ENCODE data around the gene MRPL23.

MRPL23 gene
- 13.3 to 13.7 reads per million in 2 donors for total RNA-seq

GRCh38 chr11:1946812-1947484 lies at the start of gene MRPL23:
MRPL23 (plus strand) TSS chr11:1947332; CDS start chr11:1947363, 31 bp downstream.
- no peak for DNase-seq

GRCh38 chr11:1899090-1899489 lies 48.0 kb upstream of the MRPL23 start:
- DNase-seq, result no peak

- no peak for DNase-seq
These were observed 47.4 kb upstream of the MRPL23 start for GRCh38 chr11:1899686-1900085.

DNA sequence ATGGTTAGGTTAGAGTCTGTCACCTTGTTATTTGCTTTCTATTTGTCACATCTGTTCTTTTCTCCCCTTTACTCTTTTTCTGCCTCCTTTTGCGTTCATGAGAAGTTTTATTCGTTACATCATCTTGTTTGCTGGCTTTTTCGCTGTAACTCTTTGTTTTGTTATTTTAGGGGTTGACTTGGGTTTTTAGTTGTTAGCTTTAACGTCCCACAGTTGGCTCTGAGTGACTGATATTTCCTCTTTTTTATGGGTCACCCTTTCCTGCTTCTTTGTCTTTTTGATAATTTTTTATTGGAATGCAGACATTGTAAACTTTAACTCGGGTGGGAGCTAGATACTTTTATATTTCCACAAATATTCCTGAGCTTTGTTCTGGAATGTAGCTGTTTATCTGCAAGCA lies 41.0 kb upstream of the MRPL23 start:
- DNase-seq, result no peak

DNA sequence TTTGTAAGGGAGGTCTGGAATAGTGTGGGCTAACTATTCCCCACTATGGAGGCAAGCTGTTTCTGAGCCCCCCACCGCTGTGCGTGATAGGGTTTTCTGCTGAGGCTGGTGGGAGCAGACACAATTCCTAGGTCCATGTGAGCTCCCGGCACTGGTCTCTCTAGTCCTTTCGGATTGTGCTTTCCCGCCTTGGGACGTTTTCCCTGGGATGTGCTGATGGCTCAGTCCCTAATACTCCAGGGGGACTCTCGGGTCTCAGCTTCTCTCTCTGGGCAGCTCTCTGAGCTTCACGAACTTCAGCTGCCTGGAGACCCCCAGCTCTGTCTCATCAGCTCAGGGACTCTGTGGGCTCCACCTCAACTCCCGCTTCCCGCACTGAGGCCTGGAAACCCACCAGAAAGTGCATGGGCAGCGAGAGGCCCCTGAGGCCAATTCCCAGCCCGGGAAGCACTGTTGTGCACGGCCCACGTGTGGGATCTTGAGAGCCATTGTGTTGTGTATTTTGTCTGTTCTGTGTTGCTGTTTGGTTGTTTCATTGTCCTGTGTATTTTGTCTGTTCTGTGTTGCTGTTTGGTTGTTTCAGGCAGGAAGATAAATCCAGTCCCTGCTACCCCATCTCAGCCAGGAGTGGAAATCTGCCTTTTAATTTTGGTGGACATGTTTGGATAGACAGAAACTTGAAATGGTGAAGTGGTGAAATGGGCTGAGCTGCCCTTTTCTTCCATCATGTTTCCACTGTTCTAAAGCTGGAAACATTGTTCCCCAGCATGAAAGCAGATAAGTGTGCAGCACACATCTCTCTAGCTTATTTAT lies 40.3 kb upstream of the MRPL23 start:
- no peak for DNase-seq

DNA sequence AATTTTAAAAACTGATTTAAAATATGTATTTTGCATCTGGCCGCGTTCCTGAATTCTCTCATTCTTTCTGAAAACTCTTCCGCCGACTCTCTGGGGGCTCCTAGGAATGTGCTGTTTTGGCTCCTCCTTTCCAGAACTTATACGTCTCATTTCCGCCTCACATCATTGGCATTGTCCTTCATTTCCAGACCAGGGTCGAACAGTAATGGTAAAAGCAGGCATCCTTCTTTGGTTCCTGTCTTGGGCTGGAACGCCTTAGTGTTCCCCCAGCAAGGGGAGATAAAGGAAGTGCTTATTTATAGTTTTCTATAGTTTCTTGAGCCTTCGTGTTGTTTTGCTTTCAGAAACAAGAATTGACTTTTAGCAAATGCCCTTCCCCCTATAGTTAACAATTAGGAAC lies 38.5 kb upstream of the MRPL23 start:
- DNase-seq, result no peak

GRCh38 chr11:1909524-1909923 lies 37.6 kb upstream of the MRPL23 start:
- no peak for DNase-seq

- no peak for DNase-seq
These were observed 34.7 kb upstream of the MRPL23 start for GRCh38 chr11:1912289-1912878.

DNA sequence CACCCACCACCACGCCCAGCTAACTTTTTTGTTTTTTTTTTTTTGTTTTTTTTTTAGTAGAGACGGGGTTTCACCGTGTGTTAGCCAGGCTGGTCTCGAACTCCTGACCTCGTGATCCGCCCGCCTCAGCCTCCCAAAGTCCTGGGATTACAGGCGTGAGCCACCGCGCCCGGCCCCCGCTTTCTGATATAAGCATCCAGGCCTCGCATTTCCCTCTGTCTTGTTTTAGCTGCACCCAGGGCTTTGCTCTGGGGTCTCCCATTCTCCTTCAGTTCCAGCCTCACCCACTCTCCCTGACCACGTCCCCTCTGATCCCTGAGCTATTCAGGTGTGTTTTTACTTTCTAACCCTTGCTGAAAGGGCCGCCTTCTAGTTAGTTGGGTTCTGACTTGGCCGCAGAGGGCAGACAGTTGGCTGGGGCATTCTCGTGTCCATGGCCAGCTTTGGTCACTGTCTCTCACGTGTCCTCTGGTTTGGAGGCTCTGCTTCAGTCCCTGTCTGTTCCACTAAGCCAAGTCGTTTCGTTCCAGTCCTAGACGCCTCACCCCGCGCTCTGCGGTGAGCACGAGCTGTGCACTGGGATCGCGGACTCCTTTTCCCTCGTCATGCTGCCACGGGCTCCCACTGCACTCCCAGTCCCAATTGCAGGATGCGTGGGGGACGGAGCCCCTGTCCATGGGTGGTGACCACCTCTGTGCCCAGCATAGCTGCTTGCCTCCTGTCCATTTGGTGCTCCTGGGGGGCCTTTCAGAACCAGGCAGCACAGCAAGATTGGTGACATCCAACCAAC lies 33.7 kb upstream of the MRPL23 start:
- no peak for DNase-seq

- no peak for DNase-seq
These were observed 31.4 kb upstream of the MRPL23 start for GRCh38 chr11:1915795-1916131.

DNA sequence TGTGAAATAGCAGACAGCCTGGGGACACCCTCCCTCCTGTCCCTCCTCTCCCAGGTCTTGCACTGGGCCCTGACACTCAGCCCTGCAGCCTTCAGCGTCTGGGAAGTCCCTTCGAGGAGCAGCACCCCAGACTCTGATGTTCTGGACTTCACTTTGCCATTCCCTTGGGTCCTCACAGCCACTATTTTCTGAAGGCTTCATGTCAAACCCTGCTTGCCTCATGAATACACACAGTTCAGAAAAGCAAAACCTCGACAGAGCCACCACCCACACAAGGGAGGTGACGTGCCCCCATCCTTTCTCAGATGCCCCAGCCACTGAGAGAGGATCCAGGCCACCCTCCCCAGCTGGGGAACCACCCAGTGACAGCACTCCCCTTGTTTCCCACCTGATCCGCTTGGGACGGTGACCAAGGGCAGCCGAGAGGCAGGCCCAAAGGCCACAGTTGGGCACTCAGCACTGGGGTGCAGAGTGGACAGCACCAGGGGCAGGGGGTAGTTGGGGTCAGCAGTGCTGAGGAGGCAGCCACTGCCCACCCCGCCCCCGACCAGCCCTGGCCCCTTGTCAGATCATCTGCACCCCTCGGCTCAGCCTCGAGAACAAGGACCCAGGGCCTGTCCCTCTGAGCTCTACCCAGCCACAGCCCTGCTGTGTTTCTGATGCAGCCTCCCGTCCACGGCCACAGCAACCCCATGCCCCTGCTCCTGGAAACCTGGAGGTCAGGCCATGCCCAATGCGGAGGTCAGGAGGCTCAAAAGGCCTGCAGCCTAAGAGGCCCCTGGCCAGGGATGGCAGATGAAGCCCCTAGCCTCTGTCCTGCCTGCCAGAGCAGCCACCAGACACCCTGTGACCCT lies 30.8 kb upstream of the MRPL23 start:
- DNase-seq, result no peak

- no peak for DNase-seq
These were observed 30.1 kb upstream of the MRPL23 start for GRCh38 chr11:1916986-1917522.

DNA sequence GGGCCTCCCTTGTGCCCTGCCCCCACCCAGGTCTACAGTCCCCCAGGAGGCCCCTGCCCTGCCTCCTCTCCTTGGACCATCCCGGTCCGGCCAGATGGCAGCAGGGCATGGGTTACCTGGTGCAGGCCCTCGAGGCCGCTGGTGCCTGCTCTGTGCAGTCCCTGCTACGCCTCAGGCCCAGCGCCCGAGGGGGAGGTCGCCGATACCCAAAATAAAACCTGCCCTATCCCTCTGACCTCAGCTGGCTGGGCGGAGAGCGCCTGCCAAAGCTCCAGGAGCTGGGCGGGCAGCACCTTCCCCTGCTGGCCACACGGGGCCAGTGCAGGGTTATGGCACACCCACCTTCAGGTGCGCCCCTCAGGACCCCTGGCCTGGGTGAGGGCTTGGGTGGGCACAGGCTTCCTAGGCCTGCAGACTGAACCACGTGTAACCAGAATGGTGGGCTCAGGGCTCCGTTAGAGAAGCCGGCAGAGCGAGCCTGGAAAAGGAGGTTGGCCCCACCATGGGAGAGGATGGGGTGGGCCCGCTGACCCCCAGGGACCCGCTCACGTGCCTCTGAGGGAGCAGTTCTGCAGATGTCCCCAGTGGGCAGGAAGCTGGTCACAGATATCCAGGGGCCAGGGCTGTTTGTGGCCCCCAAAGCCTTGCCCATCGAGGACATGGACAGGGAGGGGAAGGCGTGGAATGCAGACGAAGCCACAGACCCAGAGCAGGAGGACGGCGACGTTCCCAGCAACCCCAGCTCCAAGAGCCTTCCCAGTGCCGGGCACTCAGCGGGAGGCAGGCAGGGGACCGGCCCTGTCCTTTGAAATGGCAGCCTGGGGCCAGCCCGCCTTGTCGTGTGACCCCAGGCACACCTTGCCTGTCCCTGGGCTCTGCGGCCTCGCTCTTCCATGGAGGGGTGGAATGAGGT lies 29.4 kb upstream of the MRPL23 start:
- no peak for DNase-seq

DNA sequence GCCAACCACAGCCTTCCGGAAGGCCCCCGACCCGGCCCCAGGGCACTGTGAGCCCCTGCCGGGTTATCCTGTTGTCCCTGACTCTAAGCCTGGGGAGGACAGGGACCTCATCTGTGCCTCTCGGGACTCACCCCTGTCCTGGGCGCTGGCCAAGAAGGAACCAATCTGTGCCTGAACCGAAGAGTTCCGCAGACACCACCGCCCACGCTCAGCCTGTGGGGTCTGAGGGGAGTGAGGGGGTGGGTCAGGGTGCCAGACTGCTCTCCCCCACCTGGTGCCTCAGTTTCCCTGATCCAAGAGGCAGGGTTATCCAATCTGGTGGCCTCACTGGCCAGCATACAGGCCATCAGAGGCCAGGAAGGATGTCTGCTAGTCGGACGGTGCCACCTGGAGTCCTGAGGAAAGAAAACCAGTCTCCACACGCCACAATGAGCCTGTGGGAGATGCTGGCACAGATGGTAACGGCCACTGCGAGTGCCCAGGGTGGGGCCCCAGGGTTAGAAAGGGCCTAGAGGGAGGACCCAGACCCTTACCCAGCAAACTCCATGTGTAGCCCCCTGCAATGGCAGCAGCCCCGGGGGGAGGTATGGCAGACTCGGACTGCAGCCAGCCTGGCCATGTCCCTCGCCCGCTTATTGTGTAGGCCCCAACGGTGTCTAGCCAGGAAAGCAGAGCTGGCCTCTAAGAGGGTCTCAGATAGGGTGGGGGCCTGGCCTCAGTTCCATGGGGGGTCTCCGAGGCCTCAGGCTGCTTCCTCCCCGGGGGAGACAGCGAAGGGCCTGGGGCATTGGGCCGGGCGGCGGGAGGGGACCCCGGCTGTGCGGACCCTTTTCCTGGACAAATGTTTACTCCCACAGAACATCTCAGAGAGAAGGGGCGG lies 28.5 kb upstream of the MRPL23 start:
- no peak for DNase-seq

DNA sequence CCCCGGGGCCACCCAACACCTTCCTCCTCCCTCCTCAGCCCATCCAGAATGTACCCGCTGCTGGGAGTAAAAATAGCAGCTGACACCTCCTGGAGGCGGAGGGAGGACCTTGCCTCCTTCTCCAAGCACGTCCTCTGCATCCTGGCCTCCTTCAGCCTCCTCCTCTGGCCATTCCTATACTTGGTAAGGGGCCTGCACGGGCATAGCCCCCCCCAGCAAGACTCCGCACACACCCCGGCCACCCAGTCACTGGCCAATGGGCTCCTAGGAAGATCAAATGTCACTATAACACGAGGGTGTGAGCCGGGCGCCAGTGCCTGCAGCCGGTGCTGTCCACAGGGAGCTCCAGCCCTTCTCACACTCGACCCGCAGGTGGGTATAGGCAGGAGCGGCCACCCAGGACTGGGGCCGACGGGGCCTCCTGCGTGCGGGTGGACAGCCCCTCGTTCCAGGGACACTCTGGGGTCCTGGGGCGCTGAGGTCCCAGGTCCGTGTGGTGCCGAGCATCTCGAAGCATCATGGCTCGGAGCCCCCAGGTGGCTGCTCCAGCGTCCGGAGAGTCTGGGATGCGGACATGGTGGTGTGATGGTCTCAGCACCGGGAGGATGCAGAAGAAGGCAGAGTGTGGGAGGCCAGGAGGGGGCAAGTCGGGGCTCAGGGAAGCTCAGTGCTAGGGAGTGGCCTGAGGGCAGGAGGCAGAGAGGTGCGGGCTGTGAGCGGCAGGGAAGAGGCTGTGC lies 27.6 kb upstream of the MRPL23 start, which contains the start of gene TNNT3:
TNNT3 (plus strand) TSS at position 313 of the 737 bp plus-strand sequence. CDS start 3,172 bp downstream, outside the sequence.
- no peak for DNase-seq

DNA sequence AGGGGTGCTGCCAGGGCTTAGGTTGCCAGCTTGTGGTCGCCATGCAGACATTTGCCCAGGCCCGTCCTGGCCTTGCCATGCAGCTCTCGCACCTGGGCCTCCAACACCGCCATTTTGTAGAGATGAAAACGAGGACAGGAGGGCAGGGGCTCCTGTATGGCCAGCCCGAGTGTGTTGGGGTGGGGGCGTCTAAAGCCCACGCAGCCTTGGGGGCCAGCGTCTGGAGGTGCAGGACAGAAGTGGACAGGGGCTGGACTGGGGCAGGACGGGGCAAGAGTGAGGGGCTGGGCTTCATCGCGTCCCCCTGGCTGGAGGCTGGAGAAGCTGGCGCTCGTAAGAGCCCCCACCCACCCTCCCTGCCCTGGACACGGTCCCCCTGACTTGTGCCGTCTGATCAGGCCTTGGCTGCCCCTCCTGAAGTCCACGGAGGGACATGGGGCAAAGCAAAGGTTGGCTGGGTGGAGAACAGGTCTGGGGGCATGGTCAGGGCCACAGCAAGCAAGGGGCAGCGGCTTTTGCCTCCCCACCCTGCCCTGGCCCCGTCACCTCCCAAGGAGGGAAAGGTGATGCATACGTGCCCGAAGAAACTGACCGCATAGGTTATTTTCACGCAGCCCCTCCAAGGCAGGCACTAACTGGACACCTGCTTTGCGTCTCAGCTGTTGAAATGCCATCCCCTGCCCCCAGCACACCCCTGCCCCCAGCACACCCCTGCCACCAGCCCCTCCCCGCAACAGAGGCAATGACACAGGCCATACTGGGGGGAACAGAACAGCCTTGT lies 26.8 kb upstream of the MRPL23 start:
- no peak for DNase-seq

DNA sequence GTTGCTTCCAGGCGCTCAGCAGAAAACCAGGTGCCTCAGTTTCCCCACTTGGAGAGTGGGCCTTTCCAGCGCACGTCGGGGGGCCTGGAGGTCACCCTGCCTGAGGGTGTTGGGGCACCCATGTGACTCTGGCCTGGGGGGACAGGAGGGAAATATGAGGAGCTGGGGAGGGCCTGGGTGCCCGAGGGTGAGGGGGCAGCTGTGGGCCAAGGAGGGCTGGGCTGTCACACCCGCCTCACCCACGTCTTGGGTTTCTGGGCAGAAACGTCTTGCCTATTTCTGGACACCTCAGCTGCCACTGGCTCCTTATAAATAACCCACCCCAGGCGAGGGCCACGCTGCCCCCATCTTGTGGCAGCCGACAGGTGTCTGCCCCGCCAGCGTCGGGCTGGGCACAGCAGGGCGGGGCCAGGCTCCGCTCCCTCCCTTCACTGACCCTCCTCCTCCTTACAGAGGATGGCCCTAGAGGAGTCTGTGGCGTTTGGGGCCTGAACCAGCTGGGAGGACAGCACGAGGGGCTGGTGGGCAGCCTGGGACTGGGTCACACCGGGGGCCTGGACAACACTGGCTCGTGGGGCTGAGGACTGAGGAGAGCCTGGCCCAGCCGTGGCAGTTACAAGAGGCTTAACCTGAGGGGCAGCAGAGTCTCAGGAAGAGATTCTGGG lies 26.1 kb upstream of the MRPL23 start:
- no peak for DNase-seq
